Hepatocyte (in vitro differentiated cells): ENCODE results near the gene NUP155. TPM values are rescaled to one million over a fixed set of nuclear protein-coding genes. Genes with fewer than 3 reads are reported as not detected.
A peak's percentile ranks its signal among the peaks of the same experiment; 100 is the strongest.

ENCODE experiments used
- DNase-seq: peaks from one replicate; pipeline ENCODE4 v3.0.0-alpha.2; 2016; ENCODE audit warnings: low spot score
- H2AFZ ChIP-seq: fragments of 200-600 bp; sonication (generic); 2 replicates; pipeline ENCODE4 v1.6.0; 2016; ENCODE audit warnings: antibody characterized with exemption, mild to moderate bottlenecking
- H3K27ac ChIP-seq: fragments of 200-600 bp; sonication (generic); 2 replicates; pipeline ENCODE4 v1.5.1; 2016; ENCODE audit warnings: mild to moderate bottlenecking
- H3K27me3 ChIP-seq: fragments of 200-600 bp; sonication (generic); 2 replicates; pipeline ENCODE4 v1.6.1; 2016
- H3K36me3 ChIP-seq: fragments of 200-600 bp; sonication (generic); replicated peaks from 2 replicates; pipeline ENCODE4 v1.5.1; 2016; ENCODE audit warnings: low read depth; ENCODE audit not compliant: insufficient read depth
- H3K4me1 ChIP-seq: fragments of 200-600 bp; sonication (generic); 2 replicates; pipeline ENCODE4 v1.5.1; 2016; ENCODE audit warnings: mild to moderate bottlenecking, moderate library complexity; ENCODE audit not compliant: insufficient read depth
- H3K4me2 ChIP-seq: fragments of 200-600 bp; sonication (generic); 2 replicates; pipeline ENCODE4 v1.6.0; 2016
- H3K4me3 ChIP-seq: fragments of 200-600 bp; sonication (generic); 2 replicates; pipeline ENCODE4 v1.5.1; 2016; ENCODE audit warnings: mild to moderate bottlenecking
- H3K79me2 ChIP-seq: fragments of 200-600 bp; sonication (generic); 2 replicates; pipeline ENCODE4 v1.6.0; 2017; ENCODE audit warnings: mild to moderate bottlenecking
- H3K9me2 ChIP-seq: fragments of 200-600 bp; sonication (generic); replicated peaks from 2 replicates; pipeline ENCODE4 v1.6.0; 2017; ENCODE audit warnings: mild to moderate bottlenecking; ENCODE audit not compliant: insufficient read depth
- H3K9me3 ChIP-seq: fragments of 200-600 bp; sonication (generic); 2 replicates; pipeline ENCODE4 v1.5.1; 2016; ENCODE audit warnings: low read depth, mild to moderate bottlenecking
- H4K20me1 ChIP-seq: fragments of 200-600 bp; sonication (generic); 2 replicates; pipeline ENCODE4 v1.6.0; 2016; ENCODE audit warnings: mild to moderate bottlenecking; ENCODE audit not compliant: insufficient read depth, poor library complexity, severe bottlenecking
- EZH2 ChIP-seq: fragments of 200-600 bp; sonication (generic); IDR thresholded peaks from 2 replicates; pipeline ENCODE4 v1.6.1; 2016; ENCODE audit warnings: antibody characterized with exemption, mild to moderate bottlenecking, borderline replicate concordance
- EZH2phosphoT487 ChIP-seq: fragments of 200-600 bp; sonication (generic); IDR thresholded peaks from one replicate; pipeline ENCODE4 v1.6.1; 2018; ENCODE audit warnings: antibody characterized with exemption, mild to moderate bottlenecking, low read depth, moderate library complexity; ENCODE audit not compliant: unreplicated experiment, severe bottlenecking
- WGBS: methylation state at CpG from one replicate; pipeline ENCODE4 v1.1.6; 2016; ENCODE audit warnings: low lambda C conversion rate; ENCODE audit errors: missing lambda C conversion rate; 5-methylcytosine and 5-hydroxymethylcytosine counted together
- polyA plus RNA-seq: library from polyadenylated mRNA; unstranded; fragments of >200 nt; fragmentation: Nextera tagmentation; extraction: Ambion mirVana; gene quantifications from 2 replicates; pipeline ENCODE4 v1.2.1, GENCODE V29; 2016
- small RNA-seq: library from RNA; depleted of rRNA; stranded (forward); fragments of <200 nt; gene quantifications from one replicate; pipeline ENCODE3, GENCODE V24; 2014
- total RNA-seq: library from RNA; depleted of rRNA; stranded (reverse); fragments of >200 nt; gene quantifications from 2 replicates; pipeline ENCODE4 v1.2.3, GENCODE V29; 2014
- TF ChIP-seq, protein P1 (sequence below): fragments of 200-600 bp; sonication (generic); IDR thresholded peaks from 2 replicates; pipeline ENCODE4 v1.5.1; 2016; ENCODE audit warnings: antibody characterized with exemption, mild to moderate bottlenecking; ENCODE audit not compliant: poor library complexity

Gene NUP155
- total and polyA plus RNA-seq, 2 experiments from 2014 or later = 9.1 to 23.4 TPM

DNA sequence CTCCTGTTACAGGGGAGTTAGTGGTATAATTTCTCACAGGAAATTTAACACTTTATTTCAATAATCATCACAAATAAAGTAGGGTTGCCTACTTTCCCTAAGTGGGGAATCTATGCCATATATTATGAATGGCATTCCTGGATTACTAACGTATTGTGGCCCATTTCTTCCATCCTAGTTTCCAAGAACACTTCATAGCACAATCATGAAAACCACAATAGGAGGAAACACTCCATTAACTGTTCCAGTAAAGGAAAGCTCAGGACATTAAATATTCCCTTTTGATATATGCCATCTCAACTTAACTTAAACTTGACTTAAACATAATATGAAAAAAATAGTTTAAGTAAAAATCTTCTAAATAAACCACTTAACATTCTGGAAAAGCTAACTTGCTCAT is 123.9 kb downstream of the NUP155 start:
- Histone ChIP-seq H3K4me2 (peak overlapping the region; percentile 81), H3K9me3 (no peaks in the 10 kb centered on the region), H3K9me2 (no peaks in the 10 kb centered on the region), H3K36me3 (no peaks in the 10 kb centered on the region), H2AFZ (no peak overlapping the region), H4K20me1 (no peaks in the 10 kb centered on the region), H3K79me2 (peaks cover 32% of the 10 kb centered on the region), H3K27me3 (no peaks in the 10 kb centered on the region), H3K27ac (no peak overlapping the region), H3K4me1 (peaks cover 14% of the 10 kb centered on the region), H3K4me3 (no peak overlapping the region)
- WGBS = 70% methylated on average over 1 of the region's 1 CpG
- no peak for DNase-seq
- TF ChIP-seq EZH2phosphoT487 (no peak), EZH2 (no peak)
- TF ChIP-seq, protein P1, sequence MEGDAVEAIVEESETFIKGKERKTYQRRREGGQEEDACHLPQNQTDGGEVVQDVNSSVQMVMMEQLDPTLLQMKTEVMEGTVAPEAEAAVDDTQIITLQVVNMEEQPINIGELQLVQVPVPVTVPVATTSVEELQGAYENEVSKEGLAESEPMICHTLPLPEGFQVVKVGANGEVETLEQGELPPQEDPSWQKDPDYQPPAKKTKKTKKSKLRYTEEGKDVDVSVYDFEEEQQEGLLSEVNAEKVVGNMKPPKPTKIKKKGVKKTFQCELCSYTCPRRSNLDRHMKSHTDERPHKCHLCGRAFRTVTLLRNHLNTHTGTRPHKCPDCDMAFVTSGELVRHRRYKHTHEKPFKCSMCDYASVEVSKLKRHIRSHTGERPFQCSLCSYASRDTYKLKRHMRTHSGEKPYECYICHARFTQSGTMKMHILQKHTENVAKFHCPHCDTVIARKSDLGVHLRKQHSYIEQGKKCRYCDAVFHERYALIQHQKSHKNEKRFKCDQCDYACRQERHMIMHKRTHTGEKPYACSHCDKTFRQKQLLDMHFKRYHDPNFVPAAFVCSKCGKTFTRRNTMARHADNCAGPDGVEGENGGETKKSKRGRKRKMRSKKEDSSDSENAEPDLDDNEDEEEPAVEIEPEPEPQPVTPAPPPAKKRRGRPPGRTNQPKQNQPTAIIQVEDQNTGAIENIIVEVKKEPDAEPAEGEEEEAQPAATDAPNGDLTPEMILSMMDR = no peak

Small RNA genes lying within 50 kb of the gene (small RNA-seq; reads per million reads assigned to genes)
- not detected for gene RNU7-75P

Other genes starting within 250 kb of the NUP155 start
- 21.5 and 29.6 TPM in 2 replicates for gene CPLANE1, start 121.7 kb downstream of the NUP155 start, total RNA-seq
- gene CPLANE1, start 121.7 kb downstream of the NUP155 start, polyA plus RNA-seq = 4.3 and 6.9 TPM in 2 replicates
- 33.8 and 37.0 TPM in 2 replicates for gene WDR70, start 8.2 kb upstream of the NUP155 start, total RNA-seq
- 22.3 and 24.3 TPM in 2 replicates for gene WDR70, start 8.2 kb upstream of the NUP155 start, polyA plus RNA-seq